Lung (tissue), 12 donors: Measurements from ENCODE around the gene C1QL4. TPM values are rescaled to one million over a fixed set of nuclear protein-coding genes. Genes with fewer than 3 reads are reported as not detected.
A peak's percentile ranks its signal among the peaks of the same experiment; 100 is the strongest.

Source experiments
- ATAC-seq: fragments of 200-7000 bp; cut with Tn5 transposase; one replicate; pipeline ENCODE4 v1.9.1; 2020; ENCODE audit warnings: moderate number of reproducible peaks; ENCODE audit not compliant: insufficient read depth, low FRiP score
- DNase-seq, 3 donors: peaks; one replicate each; pipeline ENCODE4 v3.0.0-alpha.2; 2013 to 2017
- H3K27ac ChIP-seq, 2 donors: one replicate each; pipeline ENCODE4 v1.5.1; 2013; ENCODE audit warnings: mild to moderate bottlenecking in 2 of 2, moderate library complexity in 2 of 2, control low read depth in 1 of 2, inconsistent platforms in 1 of 2, low read depth in 1 of 2, low read length in 1 of 2
- H3K27me3 ChIP-seq, 3 donors: one replicate each; pipeline ENCODE4 v1.5.1; 2013; ENCODE audit warnings: low read length in 2 of 3; ENCODE audit not compliant: control insufficient read depth in 3 of 3, insufficient read depth in 3 of 3
- H3K36me3 ChIP-seq, 4 donors: one replicate each; pipeline ENCODE4 v1.5.1; 2013; ENCODE audit warnings: low read length in 4 of 4, mild to moderate bottlenecking in 1 of 4, moderate library complexity in 1 of 4; ENCODE audit not compliant: control insufficient read depth in 4 of 4, insufficient read depth in 4 of 4
- H3K4me1 ChIP-seq, 5 donors: one replicate each; pipeline ENCODE4 v1.5.1; 2013; ENCODE audit warnings: low read length in 5 of 5, mild to moderate bottlenecking in 2 of 5, moderate library complexity in 1 of 5; ENCODE audit not compliant: control insufficient read depth in 5 of 5, insufficient read depth in 5 of 5
- H3K4me3 ChIP-seq: one replicate; pipeline ENCODE4 v1.5.1; 2013; ENCODE audit warnings: mild to moderate bottlenecking, control low read depth, moderate library complexity
- H3K9ac ChIP-seq, 2 donors: one replicate each; pipeline ENCODE4 v1.5.1; 2013; ENCODE audit warnings: low read length in 2 of 2, control low read depth in 1 of 2; ENCODE audit not compliant: insufficient read depth in 1 of 2
- H3K9me3 ChIP-seq, 4 donors: one replicate each; pipeline ENCODE4 v1.5.1; 2013; ENCODE audit warnings: low read length in 3 of 4, mild to moderate bottlenecking in 1 of 4, moderate library complexity in 1 of 4; ENCODE audit not compliant: control insufficient read depth in 4 of 4, insufficient read depth in 3 of 4
- CTCF ChIP-seq: IDR thresholded peaks from 2 replicates; pipeline ENCODE4 v1.5.1; 2012; ENCODE audit warnings: mild to moderate bottlenecking; ENCODE audit errors: control extremely low read depth, extremely low read depth
- WGBS, 2 donors: extraction: QIAGEN DNeasy Blood & Tissue Kit; methylation state at CpG; one replicate each; pipeline ENCODE4 v1.1.7; 2013; 5-methylcytosine and 5-hydroxymethylcytosine counted together
- polyA plus RNA-seq, 2 donors: library from polyadenylated mRNA; stranded (reverse); fragments of 200-250 nt; gene quantifications; one replicate each; pipeline ENCODE4 v1.2.1, GENCODE V29; 2013
- total RNA-seq, 2 donors: library from RNA; depleted of rRNA in 1 of 2; stranded (reverse); fragments of >200 nt in 1 of 2; gene quantifications; one replicate each; pipeline ENCODE4 v1.2.1, GENCODE V29; 2014 to 2021
- donor health status: control.
- donor health status: control.
- donor health status: Bipolar disorder and iron deficiency.
- donor health status: healthy.
- donor health status: DM: yes; HTN: yes; CAD: no.

Gene C1QL4
- total and polyA plus RNA-seq, 4 donors, result 0.06 TPM; not detected in 3

- 64 to 87% methylated on average over 7 of the region's 7 CpGs for WGBS, 2 donors
- Histone ChIP-seq H3K36me3 (no peaks in the 10 kb centered on the region), H3K27me3 (peaks cover 0 to 52% (median 28%) of the 10 kb centered on the region in 3 donors), H3K9ac (no peak overlapping the region), H3K4me1 (peaks cover 0 to 25% (median 16%) of the 10 kb centered on the region in 5 donors), H3K27ac (peak overlapping the region in 1 of 2 donors; percentile 13), H3K9me3 (no peaks in the 10 kb centered on the region), H3K4me3 (no peak overlapping the region)
- DNase-seq (peak in 1 of 3 donors; percentile 13), ATAC-seq (no peak)
- no peak for TF ChIP-seq CTCF
Observed at GRCh38 chr12:49292729-49293055, 44.3 kb downstream of the C1QL4 start.

GRCh38 chr12:49288922-49289555 lies 47.9 kb downstream of the C1QL4 start:
- H3K27ac ChIP-seq, result no peak overlapping the region
- WGBS, 2 donors, result 80 to 85% methylated on average over 9 of the region's 9 CpGs
- no peak for DNase-seq

GRCh38 chr12:49288412-49288853 lies 48.6 kb downstream of the C1QL4 start:
- Histone ChIP-seq H3K36me3 (no peaks in the 10 kb centered on the region), H3K4me1 (peaks cover 0 to 12% (median 2%) of the 10 kb centered on the region in 5 donors), H3K9ac (no peak overlapping the region), H3K27ac (no peak overlapping the region), H3K9me3 (peaks cover 0 to 2% (median 0%) of the 10 kb centered on the region in 4 donors), H3K27me3 (peaks cover 0 to 21% (median 0%) of the 10 kb centered on the region in 3 donors), H3K4me3 (no peak overlapping the region)
- 11% methylated on average over 11 of the region's 11 CpGs for WGBS, 2 donors
- peak; percentile 70 to 74 (median 74) for DNase-seq
- TF ChIP-seq CTCF, result peak; percentile 79
- no peak for ATAC-seq

More at GRCh38 chr12:49288922-49289555, 47.9 kb downstream of the C1QL4 start:
- no peak for ATAC-seq
- no peak overlapping the region for H3K4me3 ChIP-seq
- peaks cover 0 to 2% (median 0%) of the 10 kb centered on the region in 4 donors for H3K9me3 ChIP-seq
- H3K36me3 ChIP-seq, result no peaks in the 10 kb centered on the region
- no peak for TF ChIP-seq CTCF
- H3K4me1 ChIP-seq, result peaks cover 0 to 17% (median 6%) of the 10 kb centered on the region in 5 donors
- H3K9ac ChIP-seq, result no peak overlapping the region
- peaks cover 0 to 24% (median 0%) of the 10 kb centered on the region in 3 donors for H3K27me3 ChIP-seq
